ENCODE data around the gene C6orf132.

GRCh38 chr6:42156638-42157037 lies 14.2 kb upstream of the C6orf132 start:
- TF ChIP-seq CTCF (IDR thresholded peaks at IDR 0.05 in 4 of 5, conservative IDR thresholded peaks at IDR 0.05 in 1 of 5) (no peak), POLR2A (IDR thresholded peaks at IDR 0.05) (no peak)
